ENCODE results near the gene DNAH14.
"Not testable (repeated sequence)": the region's sequence is repeated elsewhere in the genome, so short reads cannot be mapped to it uniquely, and the experiment has no call there.

DNAH14 gene
- total RNA-seq = 0 to 0.21 reads per million in 2 donors

GRCh38 chr1:224929335-224930237, at the start of gene DNAH14:
DNAH14 (plus strand) TSS chr1:224929675; CDS start chr1:224952703, 23,028 bp downstream.
- DNase-seq = no peak

GRCh38 chr1:224880593-224881307, 48.7 kb upstream of the DNAH14 start:
- no peak for DNase-seq

- not testable (repeated sequence) for DNase-seq
Observed at GRCh38 chr1:224881308-224881692, 48.2 kb upstream of the DNAH14 start.

GRCh38 chr1:224881762-224882211, 47.7 kb upstream of the DNAH14 start:
- no peak for DNase-seq

GRCh38 chr1:224882264-224882663, 47.2 kb upstream of the DNAH14 start:
- no peak for DNase-seq

GRCh38 chr1:224883091-224883490, 46.4 kb upstream of the DNAH14 start:
- no peak for DNase-seq

- no peak for DNase-seq
Observed at GRCh38 chr1:224884361-224884801, 45.1 kb upstream of the DNAH14 start.

- not testable (repeated sequence) for DNase-seq
Observed at GRCh38 chr1:224885376-224885775, 44.1 kb upstream of the DNAH14 start.

- DNase-seq = no peak
Observed at GRCh38 chr1:224894915-224895314, 34.6 kb upstream of the DNAH14 start.

- DNase-seq = no peak
Observed at GRCh38 chr1:224896130-224896781, 33.2 kb upstream of the DNAH14 start.

- DNase-seq = no peak
Observed at GRCh38 chr1:224897529-224898327, 31.7 kb upstream of the DNAH14 start.

GRCh38 chr1:224898937-224899336, 30.5 kb upstream of the DNAH14 start:
- no peak for DNase-seq

- no peak for DNase-seq
Observed at GRCh38 chr1:224900062-224900630, 29.3 kb upstream of the DNAH14 start.

GRCh38 chr1:224901087-224901810, 28.2 kb upstream of the DNAH14 start:
- no peak for DNase-seq

GRCh38 chr1:224903955-224904354, 25.5 kb upstream of the DNAH14 start:
- DNase-seq = no peak

GRCh38 chr1:224906340-224906739, 23.1 kb upstream of the DNAH14 start:
- DNase-seq = no peak

- no peak for DNase-seq
Observed at GRCh38 chr1:224911217-224911616, 18.3 kb upstream of the DNAH14 start.

- no peak for DNase-seq
Observed at GRCh38 chr1:224914292-224914900, 15.1 kb upstream of the DNAH14 start.

- no peak for DNase-seq
Observed at GRCh38 chr1:224919508-224919907, 10.0 kb upstream of the DNAH14 start.

- DNase-seq = no peak
Observed at GRCh38 chr1:224920930-224921329, 8.5 kb upstream of the DNAH14 start.

GRCh38 chr1:224921354-224921753, 8.1 kb upstream of the DNAH14 start:
- DNase-seq = no peak
